Stimulated activated CD4-positive, alpha-beta T cell treated with anti-CD3 and anti-CD28 coated beads, Interleukin-2, amount 100 ng/mL, for 24 hours (primary cell): Measurements from ENCODE around the gene GPR82.
"Not testable (repeated sequence)": the region's sequence is repeated elsewhere in the genome, so short reads cannot be mapped to it uniquely, and the experiment has no call there.

ENCODE experiments used
- DNase-seq, 2 donors: peaks; one replicate each; pipeline ENCODE4 v3.0.0-alpha.2; 2020

Gene GPR82, protein sequence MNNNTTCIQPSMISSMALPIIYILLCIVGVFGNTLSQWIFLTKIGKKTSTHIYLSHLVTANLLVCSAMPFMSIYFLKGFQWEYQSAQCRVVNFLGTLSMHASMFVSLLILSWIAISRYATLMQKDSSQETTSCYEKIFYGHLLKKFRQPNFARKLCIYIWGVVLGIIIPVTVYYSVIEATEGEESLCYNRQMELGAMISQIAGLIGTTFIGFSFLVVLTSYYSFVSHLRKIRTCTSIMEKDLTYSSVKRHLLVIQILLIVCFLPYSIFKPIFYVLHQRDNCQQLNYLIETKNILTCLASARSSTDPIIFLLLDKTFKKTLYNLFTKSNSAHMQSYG

DNA sequence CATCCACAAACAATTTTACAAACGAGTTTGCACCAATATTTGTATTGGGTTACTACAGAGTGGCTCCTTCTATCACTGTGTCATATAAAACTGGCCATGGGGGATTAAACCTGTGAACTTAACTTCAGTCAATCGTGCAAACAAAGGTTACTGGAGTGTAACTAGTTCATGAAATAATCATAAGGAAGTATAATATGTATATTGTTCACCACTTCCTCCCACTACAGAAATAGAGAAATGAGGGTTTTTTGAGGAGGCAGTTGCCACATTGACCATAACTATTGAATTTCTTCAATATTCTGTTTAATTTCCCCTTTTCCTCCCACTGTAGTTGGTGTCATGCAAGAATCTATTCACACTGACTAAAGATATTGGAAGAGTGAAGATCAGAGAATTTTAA is at the start of gene GPR82:
Gene GPR82 (plus strand): TSS at position 356 of the 400 bp plus-strand sequence. CDS start 2,846 bp downstream, outside the sequence.
- DNase-seq: no peak

GRCh38 chrX:41676361-41676760 is 47.6 kb upstream of the GPR82 start:
- DNase-seq: not testable (repeated sequence)

DNA sequence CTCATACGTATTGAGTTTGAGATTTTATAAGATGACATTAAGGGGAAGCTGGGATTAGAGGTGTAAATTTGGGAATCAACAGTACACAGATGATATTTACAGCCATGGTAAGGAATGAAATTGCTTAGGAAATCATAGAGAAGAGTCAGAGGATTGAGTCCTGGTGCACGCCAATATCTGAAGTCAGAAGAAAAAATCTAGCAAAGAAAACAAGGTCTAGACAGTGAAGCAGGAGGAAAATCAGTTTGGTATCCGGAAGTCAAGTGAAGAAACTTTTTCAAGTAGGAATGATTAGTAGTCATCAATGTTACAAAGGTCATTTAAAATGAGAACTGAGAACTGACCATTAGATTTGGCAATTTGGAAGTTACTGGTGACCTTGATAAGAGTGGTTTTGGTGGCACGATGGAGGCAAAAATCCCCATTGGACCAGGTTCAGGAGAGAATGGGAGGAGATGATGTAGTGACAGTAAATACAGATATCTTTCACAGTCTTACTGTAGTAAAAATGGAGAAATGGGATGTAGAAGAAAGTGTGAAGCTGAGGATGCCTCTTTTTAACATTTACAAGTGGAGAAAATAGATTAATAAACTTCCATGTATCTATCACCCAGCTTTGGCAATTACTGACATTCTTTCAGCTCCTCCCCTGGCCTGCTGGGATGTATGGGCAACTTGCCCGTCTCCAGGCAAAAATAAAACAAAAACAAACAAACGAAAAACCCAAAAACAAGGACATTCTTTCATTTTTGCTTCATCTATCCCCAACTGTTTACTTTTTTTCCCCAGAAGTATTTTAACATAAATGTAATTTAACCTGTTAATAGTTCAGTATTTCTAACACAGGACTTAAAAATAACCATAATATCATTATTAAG is 46.6 kb upstream of the GPR82 start:
- DNase-seq: no peak

DNA sequence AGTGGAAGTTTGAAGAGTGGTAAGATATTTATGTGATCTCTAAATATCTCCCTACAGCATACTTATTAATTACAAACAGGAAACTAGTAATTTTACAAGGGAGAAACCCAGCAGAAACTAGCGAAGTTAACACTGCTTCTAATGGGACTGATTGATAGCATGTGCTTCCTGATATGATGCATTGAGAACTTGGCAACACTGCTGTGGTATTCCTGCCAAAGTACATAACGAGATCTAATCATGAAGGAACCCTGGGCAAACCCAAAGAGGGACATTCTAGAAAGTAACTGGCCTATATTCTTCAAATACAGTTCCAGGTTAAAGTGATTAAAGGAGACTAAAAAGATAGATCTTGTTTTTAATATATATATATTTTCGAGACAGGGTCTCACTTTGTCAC is 39.8 kb upstream of the GPR82 start:
- no peak for DNase-seq

- no peak for DNase-seq
Observed at GRCh38 chrX:41684940-41685339, 39.0 kb upstream of the GPR82 start.

DNA sequence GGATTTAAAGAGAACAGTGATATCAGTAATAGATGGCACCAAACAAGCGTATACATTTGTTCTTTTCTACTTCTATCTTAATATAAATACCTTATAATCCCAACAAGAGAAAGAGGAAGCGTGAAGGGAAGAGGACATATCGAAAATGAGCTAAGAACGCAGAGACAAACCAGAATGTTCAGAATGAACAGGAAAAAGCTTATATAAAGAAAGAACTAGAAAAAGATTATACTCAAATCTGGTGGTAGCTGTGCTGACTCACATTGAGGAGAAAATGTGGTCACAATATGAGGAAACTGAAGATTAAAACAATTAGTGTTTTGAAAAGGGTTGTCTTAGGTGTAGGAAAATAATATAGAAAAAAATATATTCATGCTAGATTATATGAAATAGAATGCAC is 37.2 kb upstream of the GPR82 start:
- no peak for DNase-seq

DNA sequence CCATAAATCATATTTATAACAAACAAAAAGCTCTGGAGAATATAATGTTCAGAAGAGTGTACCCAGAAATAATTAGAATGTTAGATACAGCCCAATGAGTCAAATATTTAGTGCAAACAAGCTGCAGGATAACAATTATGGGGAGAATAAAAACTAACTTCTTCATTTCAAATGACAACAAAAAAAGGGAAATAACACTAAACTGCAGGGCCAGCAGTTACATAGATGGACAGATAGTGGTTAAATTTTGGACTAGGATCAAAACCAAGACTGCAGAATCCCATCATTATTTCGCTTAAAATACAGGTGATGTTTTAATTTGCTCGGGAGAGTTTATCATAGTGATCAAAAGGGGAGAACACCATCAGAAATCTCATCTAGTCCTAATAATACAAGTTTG is 35.8 kb upstream of the GPR82 start:
- no peak for DNase-seq

DNA sequence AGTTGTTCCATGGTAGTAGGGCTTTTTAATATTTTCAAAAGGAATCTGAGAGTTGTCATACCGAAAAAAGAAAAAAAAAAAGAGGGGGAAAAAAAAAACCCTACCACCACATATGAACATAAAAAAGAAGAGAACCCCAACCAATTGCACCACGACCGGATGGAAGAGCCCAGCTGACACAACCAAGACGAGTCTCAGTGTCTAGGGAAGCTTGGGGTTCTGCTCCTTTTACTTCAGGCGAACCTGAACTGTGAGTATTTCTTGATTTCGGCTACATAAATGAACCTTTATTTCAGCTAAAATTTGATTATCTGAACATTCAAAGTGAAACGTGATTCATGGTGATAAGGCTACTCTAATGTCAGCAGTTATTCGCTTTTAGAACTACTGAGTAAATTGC is 35.1 kb upstream of the GPR82 start, which contains the start of gene GPR34:
Gene GPR34 (plus strand): TSS at position 139 of the 400 bp plus-strand sequence. CDS start 6,661 bp downstream, outside the sequence.
- peak in 1 of 2 donors; percentile 21 for DNase-seq

- no peak for DNase-seq
Observed at GRCh38 chrX:41689711-41690110, 34.3 kb upstream of the GPR82 start.

- no peak for DNase-seq
Observed at GRCh38 chrX:41692162-41692749, 31.7 kb upstream of the GPR82 start.

DNA sequence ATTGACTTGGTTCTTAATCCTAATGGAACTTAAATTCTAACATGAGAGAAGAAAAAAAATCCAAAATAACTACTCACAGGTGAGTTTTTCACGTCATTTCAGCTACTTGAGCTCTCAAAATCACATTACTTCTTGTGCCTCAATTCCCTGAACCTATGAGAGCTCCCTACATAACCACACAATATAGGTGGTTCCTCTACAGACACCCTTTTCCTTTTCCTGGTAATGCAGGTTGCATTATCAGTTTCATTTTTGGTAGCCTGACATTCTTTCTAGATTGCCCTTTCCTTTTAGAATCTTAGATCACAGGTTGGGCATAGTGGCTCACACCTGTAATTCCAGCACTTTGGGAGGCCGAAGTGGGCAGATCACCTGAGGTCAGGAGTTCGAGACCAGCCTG is 31.0 kb upstream of the GPR82 start:
- no peak for DNase-seq

GRCh38 chrX:41695426-41695825 is 28.6 kb upstream of the GPR82 start:
- no peak for DNase-seq

- no peak for DNase-seq
Observed at GRCh38 chrX:41703574-41704029, 20.4 kb upstream of the GPR82 start.

DNA sequence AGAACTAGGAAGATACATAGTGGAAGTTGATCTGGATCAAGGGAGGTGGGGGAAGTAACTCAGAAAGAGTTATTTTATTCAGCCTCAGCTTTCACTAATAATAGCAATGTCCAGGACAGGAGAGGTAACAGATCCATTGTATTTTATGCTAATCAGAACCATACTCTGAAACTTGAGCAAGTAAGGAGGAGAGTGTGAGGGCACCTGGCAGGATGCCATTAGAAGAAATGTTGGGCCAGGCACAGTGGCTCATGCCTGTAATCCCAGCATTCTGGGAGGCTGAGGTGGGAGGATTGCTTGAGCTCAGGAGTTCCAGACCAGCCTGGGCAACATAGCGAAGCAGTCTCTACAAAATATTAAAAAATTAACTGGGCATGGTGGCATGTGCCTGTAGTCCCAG is 18.9 kb upstream of the GPR82 start:
- DNase-seq: no peak

DNA sequence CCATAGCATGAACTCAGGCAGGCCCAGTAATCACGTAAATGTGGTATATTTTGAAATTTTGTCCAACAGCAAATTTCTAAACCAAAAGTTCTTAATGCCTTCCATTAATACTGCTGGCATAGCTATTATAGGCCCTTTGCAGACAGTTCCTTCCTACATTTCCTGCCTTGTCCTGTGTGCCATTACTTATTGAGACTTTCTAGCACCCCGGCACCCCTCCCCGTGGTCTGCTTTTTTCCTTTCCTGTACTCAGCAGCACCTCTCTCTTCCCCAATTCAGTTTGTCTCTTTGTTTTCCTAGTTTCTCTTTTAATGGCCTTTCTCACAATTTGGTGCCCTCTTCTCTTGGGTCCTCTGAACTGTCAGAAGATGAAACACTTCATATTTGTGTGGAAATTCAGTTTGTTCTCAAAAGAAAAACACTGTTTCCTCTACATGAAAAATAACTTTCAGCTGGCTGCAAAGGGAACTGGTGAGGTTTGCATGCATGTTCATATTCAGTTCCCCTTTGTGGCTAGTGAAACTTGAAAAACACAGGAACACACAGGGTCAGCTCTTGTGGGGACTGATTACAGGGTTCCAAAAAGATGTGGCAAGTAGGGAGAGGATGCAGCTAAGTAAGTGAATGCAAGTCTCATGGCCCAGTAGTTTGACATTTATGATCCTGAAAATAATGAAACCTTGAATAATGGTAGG is 18.2 kb upstream of the GPR82 start:
- no peak for DNase-seq

GRCh38 chrX:41707218-41707617 is 16.8 kb upstream of the GPR82 start:
- no peak for DNase-seq

- DNase-seq: no peak
Observed at GRCh38 chrX:41708486-41708885, 15.5 kb upstream of the GPR82 start.

DNA sequence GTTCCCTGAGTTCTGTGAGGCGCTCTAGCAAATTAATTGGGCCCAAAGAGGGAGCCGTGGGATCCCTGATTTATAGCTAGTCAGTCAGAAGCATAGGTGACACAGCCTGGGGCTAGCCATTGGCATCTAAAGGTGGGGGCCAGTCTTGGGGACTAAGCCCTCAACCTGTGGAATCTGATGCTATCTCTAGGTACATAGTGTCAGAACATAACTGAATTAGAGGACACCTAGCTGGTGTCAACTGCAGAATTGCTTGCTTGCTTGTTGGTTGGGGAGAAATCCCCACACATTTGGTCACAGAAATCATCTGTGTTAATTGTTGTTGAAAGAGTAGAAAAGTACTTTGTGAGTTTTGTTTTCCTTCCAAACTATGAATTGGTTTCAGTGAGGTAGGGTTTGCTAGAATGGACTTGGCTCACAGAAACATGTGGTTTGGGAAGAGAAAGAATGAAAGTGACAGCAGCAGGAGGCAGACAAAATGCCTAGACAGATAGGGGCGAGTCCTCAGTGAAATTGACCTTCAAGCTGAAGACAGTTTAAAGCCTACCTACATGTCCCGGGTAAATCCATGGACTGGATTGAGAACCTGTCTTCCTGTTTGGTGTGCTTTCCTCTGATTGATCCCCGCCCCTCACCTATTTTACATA is 12.8 kb upstream of the GPR82 start:
- no peak for DNase-seq

DNA sequence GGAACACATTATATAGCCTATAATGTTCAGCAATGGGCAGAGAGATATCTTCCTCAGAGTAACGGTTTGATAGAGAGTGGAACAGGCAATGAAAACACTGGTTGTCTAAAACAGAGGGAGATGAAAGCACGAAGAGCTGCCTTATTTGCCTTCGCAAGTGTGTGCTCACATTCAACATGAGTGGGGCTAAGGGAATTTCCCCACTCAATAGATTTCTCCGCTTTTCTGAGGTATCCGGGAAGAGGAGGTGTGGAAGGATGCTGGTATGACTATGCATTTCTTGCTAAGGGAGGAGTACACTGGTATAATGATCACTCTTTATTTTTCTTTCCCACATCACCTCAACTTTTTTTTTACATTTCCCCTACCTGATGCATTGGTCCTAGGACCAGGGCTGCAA is 7.8 kb upstream of the GPR82 start:
- DNase-seq: no peak

- DNase-seq: no peak
Observed at GRCh38 chrX:41716767-41717473, 7.1 kb upstream of the GPR82 start.

- DNase-seq: no peak
Observed at GRCh38 chrX:41718481-41719235, 5.3 kb upstream of the GPR82 start.
